Fibroblast of lung (primary cell): ENCODE data around the gene S1PR1. TPM values are rescaled to one million over a fixed set of nuclear protein-coding genes. Genes with fewer than 3 reads are reported as not detected.
"Not testable (repeated sequence)": the region's sequence is repeated elsewhere in the genome, so short reads cannot be mapped to it uniquely, and the experiment has no call there.

ENCODE experiments used
- DNase-seq, 2 donors: peaks; one replicate each; pipeline versions ENCODE4 v3.0.0 to v3.0.0-alpha.2; 2010; ENCODE audit warnings: low read depth in 2 of 2
- H2AFZ ChIP-seq: 2 replicates; pipeline ENCODE4 v1.5.1; 2012; ENCODE audit warnings: low read length, control low read depth, inconsistent platforms
- H3K27ac ChIP-seq: 2 replicates; pipeline ENCODE4 v1.5.1; 2011; ENCODE audit warnings: low read length, control low read depth; ENCODE audit not compliant: insufficient read depth
- H3K27me3 ChIP-seq: 2 replicates; pipeline ENCODE4 v1.5.1; 2011; ENCODE audit warnings: mild to moderate bottlenecking, low read length; ENCODE audit not compliant: control insufficient read depth, insufficient read depth
- H3K36me3 ChIP-seq: 2 replicates; pipeline ENCODE4 v1.5.1; 2011; ENCODE audit warnings: low read length; ENCODE audit not compliant: control insufficient read depth, insufficient read depth
- H3K4me1 ChIP-seq: 2 replicates; pipeline ENCODE4 v1.5.1; 2011; ENCODE audit warnings: low read length; ENCODE audit not compliant: control insufficient read depth, insufficient read depth; ENCODE audit errors: extremely low read depth
- H3K4me2 ChIP-seq: 2 replicates; pipeline ENCODE4 v1.5.1; 2011; ENCODE audit warnings: low read length, control low read depth; ENCODE audit not compliant: insufficient read depth; ENCODE audit errors: extremely low read depth
- H3K4me3 ChIP-seq, 4 experiments: fragments of 200-600 bp in 1 of 4; sonication (generic) in 1 of 4; replicated peaks in 1 of 4; 2 replicates each; pipeline ENCODE4 v1.5.1; 2011 to 2016; ENCODE audit warnings: low read length in 4 of 4, low read depth in 3 of 4, mild to moderate bottlenecking in 3 of 4, control low read depth in 2 of 4, inconsistent platforms in 1 of 4, mixed read lengths in 1 of 4; ENCODE audit not compliant: insufficient read depth in 1 of 4; ENCODE audit errors: control extremely low read depth in 1 of 4
- H3K79me2 ChIP-seq: 2 replicates; pipeline ENCODE4 v1.5.1; 2012; ENCODE audit warnings: mild to moderate bottlenecking, low read length, inconsistent platforms; ENCODE audit not compliant: control insufficient read depth, insufficient read depth
- H3K9ac ChIP-seq: 2 replicates; pipeline ENCODE4 v1.5.1; 2011; ENCODE audit warnings: mild to moderate bottlenecking, low read length, control low read depth; ENCODE audit not compliant: insufficient read depth
- H3K9me3 ChIP-seq: 2 replicates; pipeline ENCODE4 v1.5.1; 2012; ENCODE audit warnings: low read depth, low read length; ENCODE audit not compliant: control insufficient read depth, insufficient read depth
- H4K20me1 ChIP-seq: 2 replicates; pipeline ENCODE4 v1.5.1; 2011; ENCODE audit warnings: low read length; ENCODE audit not compliant: control insufficient read depth, insufficient read depth; ENCODE audit errors: extremely low read depth
- CTCF ChIP-seq, 2 donors: IDR thresholded peaks in 1 of 2; conservative IDR thresholded peaks in 1 of 2; 1 replicate in 1 of 2; 2 replicates in 1 of 2; pipeline ENCODE4 v1.5.1; 2011 to 2012; ENCODE audit warnings: low read length in 2 of 2, control low read depth in 1 of 2, inconsistent platforms in 1 of 2, low read depth in 1 of 2, mild to moderate bottlenecking in 1 of 2
- EZH2 ChIP-seq: IDR thresholded peaks from 2 replicates; pipeline ENCODE4 v1.5.1; 2012; ENCODE audit warnings: low read length, control low read depth, mild to moderate bottlenecking; ENCODE audit errors: missing control alignments
- polyA minus RNA-seq: library from RNA; depleted of rRNA, polyadenylated mRNA; stranded (reverse); fragments of >200 nt; gene quantifications from 2 replicates; pipeline ENCODE4 v1.2.3, GENCODE V29; 2011; ENCODE audit warnings: low replicate concordance
- polyA plus RNA-seq, 2 donors: library from polyadenylated mRNA; depleted of rRNA in 1 of 2; stranded (reverse) in 1 of 2; unstranded in 1 of 2; fragments of >200 nt; gene quantifications; 2 replicates each; pipeline ENCODE4 v1.2.1, GENCODE V29; 2011 to 2012; ENCODE audit warnings: missing spikeins in 1 of 2
- total RNA-seq: library from RNA; depleted of rRNA; stranded (reverse); fragments of >200 nt; gene quantifications from 2 replicates; pipeline ENCODE4 v1.2.1, GENCODE V29; 2014

The S1PR1 gene
- total RNA-seq (10.4 and 16.7 TPM in 2 replicates), polyA plus RNA-seq (5.9 and 6.2 TPM in 2 replicates), polyA minus RNA-seq (7.7 and 16.9 TPM in 2 replicates)
- polyA plus RNA-seq (2012) = 3.7 and 3.9 TPM in 2 replicates

GRCh38 chr1:101236516-101237228, at the start of gene S1PR1:
TSS of gene S1PR1 (plus strand) at chr1:101237019. CDS start at chr1:101238985, 1,966 bp downstream.
- H3K27ac ChIP-seq = no peak within 1 kb of the TSS
- no peaks in the 10 kb centered on the region for H3K27me3 ChIP-seq
- H3K4me1 ChIP-seq = peaks cover 6% of the 10 kb centered on the region
- TF ChIP-seq CTCF (conservative IDR thresholded peaks at IDR 0.05 in 1 of 2, IDR thresholded peaks at IDR 0.05 in 1 of 2; ENCODE audit: low read depth in 1 of 2, low read length in 2 of 2) (no peak), EZH2 (no peak)
- H3K79me2 ChIP-seq = no peaks in the 10 kb centered on the region
- H3K9me3 ChIP-seq = no peaks in the 10 kb centered on the region
- peak; percentile 63 to 73 for DNase-seq
- H4K20me1 ChIP-seq = no peaks in the 10 kb centered on the region
- H3K9ac ChIP-seq = peak within 1 kb of the TSS; percentile 58
- no peaks in the 10 kb centered on the region for H3K36me3 ChIP-seq
- peak within 1 kb of the TSS; percentile 82 for H2AFZ ChIP-seq
- H3K4me2 ChIP-seq = peak within 1 kb of the TSS; percentile 94
- H3K4me3 ChIP-seq = peak within 1 kb of the TSS; percentile 50 to 91 (median 86)

DNA sequence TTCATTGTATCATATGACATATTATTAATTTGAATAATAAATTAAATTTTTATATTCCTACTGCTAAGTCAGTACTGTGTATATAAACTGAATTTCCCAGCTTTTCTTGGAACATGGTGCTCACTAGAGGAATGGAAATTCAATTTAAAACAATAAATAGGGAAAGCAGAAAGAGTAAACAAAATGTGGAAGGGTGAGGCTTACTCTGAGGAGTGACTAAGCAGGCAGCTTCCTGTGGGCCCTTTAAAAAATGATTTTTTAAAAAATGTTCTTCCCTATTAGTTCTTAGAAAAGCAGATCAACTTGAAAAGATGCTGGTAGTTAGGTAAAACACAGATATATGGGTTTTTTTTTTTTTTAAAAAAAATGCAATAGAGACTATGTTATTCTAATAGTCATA, 49.5 kb upstream of the S1PR1 start:
- H3K4me3 ChIP-seq = no peak overlapping the region
- no peaks in the 10 kb centered on the region for H4K20me1 ChIP-seq
- no peak overlapping the region for H3K4me2 ChIP-seq
- no peaks in the 10 kb centered on the region for H3K9me3 ChIP-seq
- H3K27me3 ChIP-seq = no peaks in the 10 kb centered on the region
- H2AFZ ChIP-seq = no peak overlapping the region
- no peaks in the 10 kb centered on the region for H3K79me2 ChIP-seq
- TF ChIP-seq EZH2 = no peak
- TF ChIP-seq CTCF (conservative IDR thresholded peaks at IDR 0.05 in 1 of 2, IDR thresholded peaks at IDR 0.05 in 1 of 2; ENCODE audit: low read depth in 1 of 2, low read length in 2 of 2) = no peak
- no peaks in the 10 kb centered on the region for H3K4me1 ChIP-seq
- H3K36me3 ChIP-seq = no peaks in the 10 kb centered on the region
- H3K9ac ChIP-seq = no peak overlapping the region
- no peak overlapping the region for H3K27ac ChIP-seq
- DNase-seq = peak in 1 of 2 donors; percentile 56

DNA sequence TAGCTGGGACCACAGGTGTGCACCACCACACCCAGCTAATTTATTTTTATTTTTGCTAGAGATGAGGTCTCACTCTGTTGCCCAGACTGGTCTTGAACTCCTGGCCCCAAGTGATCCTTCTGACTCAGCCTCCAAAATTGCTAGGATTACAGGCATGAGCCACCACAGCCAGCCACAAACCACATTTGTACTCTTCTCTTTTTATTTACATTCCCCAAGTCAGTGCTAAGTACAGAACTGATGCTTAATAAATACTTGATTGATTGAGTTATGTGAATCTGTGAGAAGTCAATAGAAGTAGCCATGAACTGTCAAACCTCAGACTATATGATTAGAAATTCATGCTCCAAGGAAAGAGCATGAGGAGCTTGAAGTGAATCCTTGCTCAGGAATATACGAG, 48.5 kb upstream of the S1PR1 start:
- TF ChIP-seq EZH2 (no peak), CTCF (conservative IDR thresholded peaks at IDR 0.05 in 1 of 2, IDR thresholded peaks at IDR 0.05 in 1 of 2; ENCODE audit: low read depth in 1 of 2, low read length in 2 of 2) (no peak)
- Histone ChIP-seq H3K9me3 (no peaks in the 10 kb centered on the region), H3K4me3 (no peak overlapping the region), H3K4me1 (no peaks in the 10 kb centered on the region), H2AFZ (no peak overlapping the region), H4K20me1 (no peaks in the 10 kb centered on the region), H3K27ac (no peak overlapping the region), H3K36me3 (no peaks in the 10 kb centered on the region), H3K27me3 (no peaks in the 10 kb centered on the region), H3K4me2 (no peak overlapping the region), H3K79me2 (no peaks in the 10 kb centered on the region), H3K9ac (no peak overlapping the region)
- peak; percentile 35 to 42 for DNase-seq

GRCh38 chr1:101188968-101189367, 47.9 kb upstream of the S1PR1 start:
- H3K27ac ChIP-seq = not testable (repeated sequence)

More at GRCh38 chr1:101188968-101189367, 47.9 kb upstream of the S1PR1 start:
- not testable (repeated sequence) for H3K9ac ChIP-seq, DNase-seq, H3K4me2 ChIP-seq, H3K4me1 ChIP-seq, H2AFZ ChIP-seq, H3K9me3 ChIP-seq, H3K27me3 ChIP-seq, H3K36me3 ChIP-seq, H3K79me2 ChIP-seq, H3K4me3 ChIP-seq, H4K20me1 ChIP-seq
